SK-N-SH (cell line): ENCODE results near the gene ADGRE3.

Experiments
- EP300 ChIP-seq, 2 experiments: IDR thresholded peaks; 2 replicates each; pipeline versions ENCODE4 v1.4.0 to v1.6.1; 2012; ENCODE audit warnings: borderline replicate concordance in 1 of 2, low read depth in 1 of 2, low read length in 1 of 2
- EZH2phosphoT487 ChIP-seq: fragments of 200-600 bp; sonication (generic); IDR thresholded peaks from 2 replicates; pipeline ENCODE4 v1.6.1; 2017; ENCODE audit warnings: low read depth, mixed run types, mild to moderate bottlenecking, antibody characterized with exemption, moderate library complexity, borderline replicate concordance
- JUND ChIP-seq: IDR thresholded peaks from 2 replicates; pipeline ENCODE4 v1.4.0; 2012
- NRF1 ChIP-seq: IDR thresholded peaks from 2 replicates; pipeline ENCODE4 v1.6.1; 2012; ENCODE audit warnings: low read depth, mild to moderate bottlenecking, low read length
- POLR2AphosphoS5 ChIP-seq: IDR thresholded peaks from 2 replicates; pipeline ENCODE4 v1.6.1; 2012; ENCODE audit warnings: low read depth, low read length
- RCOR1 ChIP-seq: fragments of 150-350 bp; IDR thresholded peaks from 2 replicates; pipeline ENCODE4 v1.6.1; 2017; ENCODE audit warnings: antibody characterized with exemption, low read length
- SIN3A ChIP-seq: IDR thresholded peaks from 2 replicates; pipeline ENCODE4 v1.6.1; 2012; ENCODE audit warnings: low read depth, mild to moderate bottlenecking, low read length, moderate library complexity, borderline replicate concordance
- SMC3 ChIP-seq: IDR thresholded peaks from 2 replicates; pipeline ENCODE4 v1.6.1; 2012; ENCODE audit warnings: low read depth, low read length, improper control_type of control experiment
- TF ChIP-seq, protein P1 (sequence below): IDR thresholded peaks from 2 replicates; pipeline ENCODE4 v1.6.1; 2012; ENCODE audit warnings: mild to moderate bottlenecking, low read depth, low read length, moderate library complexity
- TF ChIP-seq, protein P2 (sequence below): fragments of 200-600 bp; sonication (generic); IDR thresholded peaks from 2 replicates; pipeline ENCODE4 v1.6.1; 2017; ENCODE audit warnings: antibody characterized with exemption, mild to moderate bottlenecking, moderate library complexity
- TF ChIP-seq, protein P3 (sequence below): IDR thresholded peaks from 2 replicates; pipeline ENCODE4 v1.4.0; 2012; ENCODE audit warnings: low read depth

DNA sequence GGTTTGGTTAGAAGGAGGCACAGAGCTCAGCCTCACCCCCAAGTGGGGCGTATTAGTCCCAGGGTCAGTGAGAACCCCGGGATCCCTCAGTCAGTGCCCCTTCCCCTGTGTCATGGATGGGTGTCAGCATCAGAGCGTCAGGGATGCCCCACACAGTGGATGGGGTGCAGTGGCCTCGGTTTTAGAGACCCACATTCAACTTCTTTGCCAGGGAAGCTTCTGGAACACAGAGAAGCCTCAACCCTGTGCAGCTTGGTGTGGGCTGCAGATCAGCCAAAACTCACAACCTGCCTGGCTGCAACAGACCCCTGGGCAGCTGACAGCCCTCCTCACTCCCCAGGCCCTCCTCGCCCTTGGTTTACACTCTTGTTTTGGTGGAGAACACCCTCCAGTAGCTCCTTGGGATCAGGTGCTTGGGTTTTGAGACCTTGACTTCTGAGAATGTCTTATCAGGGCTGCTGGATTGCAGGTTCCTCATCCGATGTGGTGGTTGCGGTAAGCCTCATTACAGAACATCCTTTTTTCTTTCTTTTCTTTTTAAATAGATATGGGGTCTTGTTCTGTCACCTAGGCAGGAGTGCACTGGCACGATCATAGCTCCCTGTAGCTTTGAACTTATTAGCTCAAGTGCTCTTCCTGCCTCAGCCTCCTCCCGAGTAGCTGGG is 26.2 kb upstream of the ADGRE3 start:
- TF ChIP-seq, protein P1, sequence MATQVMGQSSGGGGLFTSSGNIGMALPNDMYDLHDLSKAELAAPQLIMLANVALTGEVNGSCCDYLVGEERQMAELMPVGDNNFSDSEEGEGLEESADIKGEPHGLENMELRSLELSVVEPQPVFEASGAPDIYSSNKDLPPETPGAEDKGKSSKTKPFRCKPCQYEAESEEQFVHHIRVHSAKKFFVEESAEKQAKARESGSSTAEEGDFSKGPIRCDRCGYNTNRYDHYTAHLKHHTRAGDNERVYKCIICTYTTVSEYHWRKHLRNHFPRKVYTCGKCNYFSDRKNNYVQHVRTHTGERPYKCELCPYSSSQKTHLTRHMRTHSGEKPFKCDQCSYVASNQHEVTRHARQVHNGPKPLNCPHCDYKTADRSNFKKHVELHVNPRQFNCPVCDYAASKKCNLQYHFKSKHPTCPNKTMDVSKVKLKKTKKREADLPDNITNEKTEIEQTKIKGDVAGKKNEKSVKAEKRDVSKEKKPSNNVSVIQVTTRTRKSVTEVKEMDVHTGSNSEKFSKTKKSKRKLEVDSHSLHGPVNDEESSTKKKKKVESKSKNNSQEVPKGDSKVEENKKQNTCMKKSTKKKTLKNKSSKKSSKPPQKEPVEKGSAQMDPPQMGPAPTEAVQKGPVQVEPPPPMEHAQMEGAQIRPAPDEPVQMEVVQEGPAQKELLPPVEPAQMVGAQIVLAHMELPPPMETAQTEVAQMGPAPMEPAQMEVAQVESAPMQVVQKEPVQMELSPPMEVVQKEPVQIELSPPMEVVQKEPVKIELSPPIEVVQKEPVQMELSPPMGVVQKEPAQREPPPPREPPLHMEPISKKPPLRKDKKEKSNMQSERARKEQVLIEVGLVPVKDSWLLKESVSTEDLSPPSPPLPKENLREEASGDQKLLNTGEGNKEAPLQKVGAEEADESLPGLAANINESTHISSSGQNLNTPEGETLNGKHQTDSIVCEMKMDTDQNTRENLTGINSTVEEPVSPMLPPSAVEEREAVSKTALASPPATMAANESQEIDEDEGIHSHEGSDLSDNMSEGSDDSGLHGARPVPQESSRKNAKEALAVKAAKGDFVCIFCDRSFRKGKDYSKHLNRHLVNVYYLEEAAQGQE = no peak
- TF ChIP-seq, protein P2, sequence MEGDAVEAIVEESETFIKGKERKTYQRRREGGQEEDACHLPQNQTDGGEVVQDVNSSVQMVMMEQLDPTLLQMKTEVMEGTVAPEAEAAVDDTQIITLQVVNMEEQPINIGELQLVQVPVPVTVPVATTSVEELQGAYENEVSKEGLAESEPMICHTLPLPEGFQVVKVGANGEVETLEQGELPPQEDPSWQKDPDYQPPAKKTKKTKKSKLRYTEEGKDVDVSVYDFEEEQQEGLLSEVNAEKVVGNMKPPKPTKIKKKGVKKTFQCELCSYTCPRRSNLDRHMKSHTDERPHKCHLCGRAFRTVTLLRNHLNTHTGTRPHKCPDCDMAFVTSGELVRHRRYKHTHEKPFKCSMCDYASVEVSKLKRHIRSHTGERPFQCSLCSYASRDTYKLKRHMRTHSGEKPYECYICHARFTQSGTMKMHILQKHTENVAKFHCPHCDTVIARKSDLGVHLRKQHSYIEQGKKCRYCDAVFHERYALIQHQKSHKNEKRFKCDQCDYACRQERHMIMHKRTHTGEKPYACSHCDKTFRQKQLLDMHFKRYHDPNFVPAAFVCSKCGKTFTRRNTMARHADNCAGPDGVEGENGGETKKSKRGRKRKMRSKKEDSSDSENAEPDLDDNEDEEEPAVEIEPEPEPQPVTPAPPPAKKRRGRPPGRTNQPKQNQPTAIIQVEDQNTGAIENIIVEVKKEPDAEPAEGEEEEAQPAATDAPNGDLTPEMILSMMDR = no peak
- no peak for TF ChIP-seq POLR2AphosphoS5
- no peak for TF ChIP-seq JUND
- TF ChIP-seq EZH2phosphoT487 = no peak
- no peak for TF ChIP-seq RCOR1
- no peak for TF ChIP-seq NRF1
- TF ChIP-seq, protein P3, sequence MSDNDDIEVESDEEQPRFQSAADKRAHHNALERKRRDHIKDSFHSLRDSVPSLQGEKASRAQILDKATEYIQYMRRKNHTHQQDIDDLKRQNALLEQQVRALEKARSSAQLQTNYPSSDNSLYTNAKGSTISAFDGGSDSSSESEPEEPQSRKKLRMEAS = no peak
- no peak for TF ChIP-seq SIN3A
- TF ChIP-seq EP300 (IDR thresholded peaks at IDR 0.05; ENCODE audit: borderline replicate concordance in 1 of 2, low read depth in 1 of 2, low read length in 1 of 2) = no peak
- no peak for TF ChIP-seq SMC3
